ENCODE measurements around the gene TRAFD1. TPM values are rescaled to one million over a fixed set of nuclear protein-coding genes. Genes with fewer than 3 reads are reported as not detected.

Gene TRAFD1
- total and polyA plus RNA-seq, 2 of the 8 experiments (the other 6 are each of a cell fraction or from before 2014, with no cell fraction given), result 18.1 to 33.1 TPM

DNA sequence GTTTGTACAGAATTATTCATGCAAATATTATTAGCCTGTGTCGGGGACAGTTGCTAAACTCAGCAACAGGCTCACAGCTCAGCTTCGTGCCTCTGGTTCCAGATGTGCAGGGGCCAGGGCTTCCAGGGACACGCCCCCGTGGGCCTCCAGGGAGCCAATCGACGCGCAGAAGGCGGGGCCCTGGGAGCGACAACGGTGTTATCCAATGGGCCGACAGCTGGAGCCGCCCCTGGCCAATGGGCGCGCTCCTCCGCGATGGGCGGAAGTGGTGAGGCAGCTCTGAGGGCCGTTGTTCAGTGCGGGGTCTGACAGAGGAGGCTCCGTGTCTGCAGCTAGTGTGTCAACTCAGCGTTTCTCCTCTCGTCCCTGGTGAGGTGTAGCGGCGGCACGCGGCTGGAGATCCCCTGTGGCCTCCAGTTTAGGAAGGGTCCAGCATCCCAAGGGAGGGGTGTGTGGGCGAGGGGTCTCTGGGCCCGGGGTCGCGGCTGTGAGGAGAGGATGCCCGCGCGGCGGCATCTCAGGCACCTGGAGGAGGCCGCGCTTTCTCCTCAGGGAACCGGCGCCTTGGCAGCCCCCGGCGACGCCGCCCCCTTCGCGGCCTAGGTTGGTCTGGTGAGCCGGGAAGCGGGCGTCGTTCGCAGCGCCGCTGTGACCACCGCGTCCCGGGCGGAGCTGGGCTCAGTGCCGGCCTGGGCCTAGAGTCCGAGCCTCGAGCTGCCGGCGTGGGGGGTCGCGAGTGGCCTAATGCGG, at the start of gene TRAFD1 (continued):
- TF ChIP-seq CTCF (IDR thresholded peaks at IDR 0.05; ENCODE audit: control extremely low read depth in 1 of 3, insufficient read depth in 1 of 3, low read depth in 1 of 3, low read length in 3 of 3) (no peak), CREB1 (IDR thresholded peaks at IDR 0.05) (peak; percentile 65), SP1 (IDR thresholded peaks at IDR 0.05; ENCODE audit: low read depth, low read length) (peak; percentile 99), BRCA1 (IDR thresholded peaks at IDR 0.05; ENCODE audit: low read depth, low read length) (no peak), RAD21 (IDR thresholded peaks at IDR 0.05 in 1 of 2, conservative IDR thresholded peaks at IDR 0.05 in 1 of 2; ENCODE audit: low read depth in 2 of 2, low read length in 2 of 2) (no peak), ZNF274 (IDR thresholded peaks at IDR 0.05; ENCODE audit: borderline replicate concordance, extremely low read depth, low read length) (no peak), CHD2 (IDR thresholded peaks at IDR 0.05; ENCODE audit: low read length) (peak; percentile 94), CTBP2 (IDR thresholded peaks at IDR 0.05; ENCODE audit: borderline replicate concordance, insufficient read depth, insufficient read length, low read length) (no peak), POLR2AphosphoS5 (IDR thresholded peaks at IDR 0.05; ENCODE audit: low read depth, low read length) (peak; percentile 92), SP4 (IDR thresholded peaks at IDR 0.05; ENCODE audit: low read length) (peak; percentile 92), NANOG (IDR thresholded peaks at IDR 0.05; ENCODE audit: insufficient read depth, low read depth, low read length, poor library complexity, severe bottlenecking) (peak; percentile 69), ATF2 (IDR thresholded peaks at IDR 0.05; ENCODE audit: low read length) (no peak), GTF2F1 (IDR thresholded peaks at IDR 0.05; ENCODE audit: borderline replicate concordance, low read depth, low read length) (no peak), CBX8 (IDR thresholded peaks at IDR 0.05; ENCODE audit: borderline replicate concordance, low read depth, low read length) (no peak), BACH1 (IDR thresholded peaks at IDR 0.05; ENCODE audit: low read length) (no peak), YY1 (IDR thresholded peaks at IDR 0.05; ENCODE audit: low read depth, low read length) (no peak), KDM5A (IDR thresholded peaks at IDR 0.05; ENCODE audit: low read length) (no peak), SRF (IDR thresholded peaks at IDR 0.05; ENCODE audit: low read depth, low read length) (no peak), SIN3A (conservative IDR thresholded peaks at IDR 0.05 in 1 of 2, IDR thresholded peaks at IDR 0.05 in 1 of 2; ENCODE audit: low read depth in 1 of 2, low read length in 2 of 2) (peak; percentile 86 to 97), TAF1 (IDR thresholded peaks at IDR 0.05; ENCODE audit: low read depth, low read length) (peak; percentile 90), FOSL1 (IDR thresholded peaks at IDR 0.05; ENCODE audit: insufficient read depth, low read depth, low read length) (no peak)

All from H1 (cell line).